Lower leg skin (tissue), 4 donors: ENCODE measurements around the gene TXNDC5. TPM values are rescaled to one million over a fixed set of nuclear protein-coding genes. Genes with fewer than 3 reads are reported as not detected.

Source experiments
- total RNA-seq, 4 donors: library from RNA; depleted of rRNA; stranded (reverse); fragments of >200 nt; gene quantifications; one replicate each; pipeline ENCODE4 v1.1.0, GENCODE V29; 2016

TXNDC5 gene
- total RNA-seq, 4 donors from 2014 or later, result 29.3 to 68.5 (median 44.1) TPM

Other genes starting within 250 kb of the TXNDC5 start
- 10 to 100 TPM in 1 of 4 donors, 1 to 10 TPM in 3; 1.7 to 11.2 (median 6.2) TPM for gene BMP6, start 184.7 kb downstream of the TXNDC5 start, total RNA-seq
- gene BLOC1S5, start 153.6 kb upstream of the TXNDC5 start, total RNA-seq, result 10 to 100 TPM in 3 of 4 donors, 1 to 10 TPM in 1; 7.5 to 11.6 (median 10.4) TPM
- 10 to 100 TPM; 11.1 to 39.4 (median 17.9) TPM for gene EEF1E1, start 191.8 kb upstream of the TXNDC5 start, total RNA-seq